MG63 (cell line): ENCODE results near the gene RNF115. TPM values are rescaled to one million over a fixed set of nuclear protein-coding genes. Genes with fewer than 3 reads are reported as not detected.
"Not testable (repeated sequence)": the region's sequence is repeated elsewhere in the genome, so short reads cannot be mapped to it uniquely, and the experiment has no call there.

Experiments
- DNase-seq: peaks from one replicate; pipeline ENCODE4 v3.0.0-alpha.2; 2020
- H3K27me3 ChIP-seq: fragments of 250-450 bp; sonication (Bioruptor Pico); 2 replicates; pipeline ENCODE4 v1.5.1; 2020; ENCODE audit warnings: mild to moderate bottlenecking, moderate library complexity
- H3K36me3 ChIP-seq: fragments of 250-450 bp; sonication (Bioruptor Pico); 2 replicates; pipeline ENCODE4 v1.5.1; 2020; ENCODE audit warnings: mild to moderate bottlenecking, moderate library complexity
- H3K4me3 ChIP-seq: fragments of 250-450 bp; sonication (Bioruptor Pico); 2 replicates; pipeline ENCODE4 v1.5.1; 2020; ENCODE audit warnings: mild to moderate bottlenecking, moderate library complexity
- H3K9me3 ChIP-seq: fragments of 250-450 bp; sonication (Bioruptor Pico); 2 replicates; pipeline ENCODE4 v1.5.1; 2020; ENCODE audit warnings: mild to moderate bottlenecking, moderate library complexity
- total RNA-seq: library from RNA; depleted of rRNA; stranded (reverse); fragments of >200 nt; shearing (Covaris generic); gene quantifications from 2 replicates; pipeline ENCODE4 v1.2.3, GENCODE V29; 2014; ENCODE audit warnings: low replicate concordance

The RNF115 gene
- total RNA-seq, 1 experiment from 2014 or later = 11.3 TPM

- not testable (repeated sequence) for H3K4me3 ChIP-seq, H3K27me3 ChIP-seq, DNase-seq, H3K9me3 ChIP-seq
- peaks cover 51% of the 10 kb centered on the region for H3K36me3 ChIP-seq
Measured at GRCh38 chr1:145764231-145764940, 59.5 kb downstream of the RNF115 start.

- H3K27me3 ChIP-seq, H3K9me3 ChIP-seq, DNase-seq, H3K4me3 ChIP-seq: not testable (repeated sequence)
- H3K36me3 ChIP-seq = peaks cover 57% of the 10 kb centered on the region
Measured at GRCh38 chr1:145762001-145762400, 61.9 kb downstream of the RNF115 start.

GRCh38 chr1:145761498-145761897, 62.4 kb downstream of the RNF115 start:
- H3K4me3 ChIP-seq, H3K9me3 ChIP-seq, H3K27me3 ChIP-seq, DNase-seq: not testable (repeated sequence)
- H3K36me3 ChIP-seq = peaks cover 58% of the 10 kb centered on the region

GRCh38 chr1:145760395-145760949, 63.4 kb downstream of the RNF115 start:
- peaks cover 58% of the 10 kb centered on the region for H3K36me3 ChIP-seq
- not testable (repeated sequence) for H3K9me3 ChIP-seq, H3K4me3 ChIP-seq, H3K27me3 ChIP-seq, DNase-seq

GRCh38 chr1:145759721-145760120, 64.2 kb downstream of the RNF115 start:
- H3K9me3 ChIP-seq = peaks cover 7% of the 10 kb centered on the region

GRCh38 chr1:145758575-145758974, 65.3 kb downstream of the RNF115 start:
- DNase-seq = no peak
- H3K4me3 ChIP-seq = no peak overlapping the region
- no peaks in the 10 kb centered on the region for H3K27me3 ChIP-seq
- peaks cover 62% of the 10 kb centered on the region for H3K36me3 ChIP-seq
- H3K9me3 ChIP-seq = peaks cover 7% of the 10 kb centered on the region

More at GRCh38 chr1:145759721-145760120, 64.2 kb downstream of the RNF115 start:
- DNase-seq = no peak
- Histone ChIP-seq H3K4me3 (no peak overlapping the region), H3K36me3 (peaks cover 59% of the 10 kb centered on the region), H3K27me3 (no peaks in the 10 kb centered on the region)

- no peaks in the 10 kb centered on the region for H3K27me3 ChIP-seq
- H3K9me3 ChIP-seq = peaks cover 7% of the 10 kb centered on the region
- peaks cover 60% of the 10 kb centered on the region for H3K36me3 ChIP-seq
- no peak overlapping the region for H3K4me3 ChIP-seq
- DNase-seq = peak; percentile 33
Measured at GRCh38 chr1:145758116-145758515, 65.8 kb downstream of the RNF115 start.

GRCh38 chr1:145757420-145757819, 66.5 kb downstream of the RNF115 start:
- Histone ChIP-seq H3K9me3 (peaks cover 7% of the 10 kb centered on the region), H3K4me3 (no peak overlapping the region), H3K27me3 (no peaks in the 10 kb centered on the region), H3K36me3 (peaks cover 53% of the 10 kb centered on the region)
- no peak for DNase-seq

- Histone ChIP-seq H3K9me3 (no peaks in the 10 kb centered on the region), H3K4me3 (no peak overlapping the region), H3K36me3 (peaks cover 47% of the 10 kb centered on the region), H3K27me3 (no peaks in the 10 kb centered on the region)
- peak; percentile 83 for DNase-seq
Measured at GRCh38 chr1:145751491-145752037, 72.3 kb downstream of the RNF115 start.

GRCh38 chr1:145750426-145750825, 73.5 kb downstream of the RNF115 start:
- H3K9me3 ChIP-seq = no peaks in the 10 kb centered on the region
- no peak overlapping the region for H3K4me3 ChIP-seq
- H3K36me3 ChIP-seq = peaks cover 55% of the 10 kb centered on the region
- DNase-seq = no peak
- no peaks in the 10 kb centered on the region for H3K27me3 ChIP-seq

- Histone ChIP-seq H3K9me3 (no peaks in the 10 kb centered on the region), H3K36me3 (peaks cover 73% of the 10 kb centered on the region), H3K27me3 (no peaks in the 10 kb centered on the region), H3K4me3 (no peak overlapping the region)
- no peak for DNase-seq
Measured at GRCh38 chr1:145747398-145748247, 76.3 kb downstream of the RNF115 start.

- H3K9me3 ChIP-seq = no peaks in the 10 kb centered on the region
- H3K27me3 ChIP-seq = no peaks in the 10 kb centered on the region
- H3K36me3 ChIP-seq = peaks cover 46% of the 10 kb centered on the region
- H3K4me3 ChIP-seq = no peak overlapping the region
- no peak for DNase-seq
Measured at GRCh38 chr1:145740269-145740668, 83.6 kb downstream of the RNF115 start.

GRCh38 chr1:145736191-145736590, 87.7 kb downstream of the RNF115 start:
- no peak for DNase-seq
- Histone ChIP-seq H3K36me3 (peaks cover 11% of the 10 kb centered on the region), H3K27me3 (no peaks in the 10 kb centered on the region)

GRCh38 chr1:145730900-145731299, 93.0 kb downstream of the RNF115 start:
- no peaks in the 10 kb centered on the region for H3K9me3 ChIP-seq
- H3K4me3 ChIP-seq = no peak overlapping the region
- no peak for DNase-seq

More at GRCh38 chr1:145736191-145736590, 87.7 kb downstream of the RNF115 start:
- Histone ChIP-seq H3K4me3 (no peak overlapping the region), H3K9me3 (no peaks in the 10 kb centered on the region)

GRCh38 chr1:145730467-145730866, 93.4 kb downstream of the RNF115 start:
- Histone ChIP-seq H3K27me3 (no peaks in the 10 kb centered on the region), H3K9me3 (no peaks in the 10 kb centered on the region), H3K36me3 (no peaks in the 10 kb centered on the region), H3K4me3 (no peak overlapping the region)
- DNase-seq = no peak

More at GRCh38 chr1:145730900-145731299, 93.0 kb downstream of the RNF115 start:
- Histone ChIP-seq H3K27me3 (no peaks in the 10 kb centered on the region), H3K36me3 (no peaks in the 10 kb centered on the region)

GRCh38 chr1:145729666-145730436, 94.0 kb downstream of the RNF115 start:
- no peak for DNase-seq

More at GRCh38 chr1:145729666-145730436, 94.0 kb downstream of the RNF115 start:
- Histone ChIP-seq H3K36me3 (no peaks in the 10 kb centered on the region), H3K9me3 (no peaks in the 10 kb centered on the region), H3K4me3 (no peak overlapping the region), H3K27me3 (no peaks in the 10 kb centered on the region)
